Esophagus muscularis mucosa (tissue), 3 donors: ENCODE data around the gene LDLRAD2.

ENCODE experiments used
- POLR2A ChIP-seq: fragments of 450-650 bp; IDR thresholded peaks from one replicate; pipeline ENCODE4 v1.6.1; 2017; ENCODE audit warnings: antibody characterized with exemption, moderate library complexity, mild to moderate bottlenecking, low read depth
- TF ChIP-seq, protein P1 (sequence below), 3 experiments: fragments of 200-600 bp in 2 of 3; fragments of 450-650 bp in 1 of 3; sonication (generic) in 2 of 3; IDR thresholded peaks; one replicate each; pipeline ENCODE4 v1.5.1; 2017 to 2019; ENCODE audit warnings: antibody characterized with exemption in 3 of 3, mild to moderate bottlenecking in 2 of 3, moderate library complexity in 1 of 3

DNA sequence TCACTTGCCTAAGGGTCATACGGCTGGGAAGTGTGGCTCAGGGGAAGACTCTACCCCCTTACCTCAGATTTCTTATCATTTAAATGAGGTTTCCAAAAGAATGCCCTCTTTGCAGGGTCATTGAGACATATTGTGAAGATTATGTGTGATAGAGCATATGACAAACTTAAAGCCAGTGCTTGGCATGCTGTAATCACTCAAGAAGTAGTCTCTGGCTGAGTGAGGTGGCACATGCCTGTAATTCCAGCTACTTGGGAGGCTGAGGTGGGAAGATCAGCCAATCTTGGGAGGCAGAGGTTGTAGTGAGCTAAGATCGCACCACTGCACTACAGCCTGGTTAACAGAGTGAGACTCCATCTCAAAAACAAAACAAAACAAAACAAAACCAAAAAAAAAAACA is 7.5 kb upstream of the LDLRAD2 start:
- TF ChIP-seq, protein P1, sequence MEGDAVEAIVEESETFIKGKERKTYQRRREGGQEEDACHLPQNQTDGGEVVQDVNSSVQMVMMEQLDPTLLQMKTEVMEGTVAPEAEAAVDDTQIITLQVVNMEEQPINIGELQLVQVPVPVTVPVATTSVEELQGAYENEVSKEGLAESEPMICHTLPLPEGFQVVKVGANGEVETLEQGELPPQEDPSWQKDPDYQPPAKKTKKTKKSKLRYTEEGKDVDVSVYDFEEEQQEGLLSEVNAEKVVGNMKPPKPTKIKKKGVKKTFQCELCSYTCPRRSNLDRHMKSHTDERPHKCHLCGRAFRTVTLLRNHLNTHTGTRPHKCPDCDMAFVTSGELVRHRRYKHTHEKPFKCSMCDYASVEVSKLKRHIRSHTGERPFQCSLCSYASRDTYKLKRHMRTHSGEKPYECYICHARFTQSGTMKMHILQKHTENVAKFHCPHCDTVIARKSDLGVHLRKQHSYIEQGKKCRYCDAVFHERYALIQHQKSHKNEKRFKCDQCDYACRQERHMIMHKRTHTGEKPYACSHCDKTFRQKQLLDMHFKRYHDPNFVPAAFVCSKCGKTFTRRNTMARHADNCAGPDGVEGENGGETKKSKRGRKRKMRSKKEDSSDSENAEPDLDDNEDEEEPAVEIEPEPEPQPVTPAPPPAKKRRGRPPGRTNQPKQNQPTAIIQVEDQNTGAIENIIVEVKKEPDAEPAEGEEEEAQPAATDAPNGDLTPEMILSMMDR (IDR thresholded peaks at IDR 0.05): no peak
- no peak for TF ChIP-seq POLR2A
